Mucosa of descending colon (tissue), 3 donors: Measurements from ENCODE around the gene MAOA. TPM values are rescaled to one million over a fixed set of nuclear protein-coding genes. Genes with fewer than 3 reads are reported as not detected.
A peak's percentile ranks its signal among the peaks of the same experiment; 100 is the strongest.
"Not testable (repeated sequence)": the region's sequence is repeated elsewhere in the genome, so short reads cannot be mapped to it uniquely, and the experiment has no call there.

Experiments
- ATAC-seq: fragments of 200-7000 bp; cut with Tn5 transposase; one replicate; pipeline ENCODE4 v1.9.1; 2020; ENCODE audit warnings: mild to moderate bottlenecking, moderate library complexity
- DNase-seq, 3 donors: peaks; one replicate each; pipeline ENCODE4 v3.0.0-alpha.2; 2020
- H3K36me3 ChIP-seq: fragments of 200-600 bp; one replicate; pipeline ENCODE4 v1.8.0; 2021; ENCODE audit warnings: low read depth, mild to moderate bottlenecking
- H3K4me1 ChIP-seq: fragments of 200-600 bp; one replicate; pipeline ENCODE4 v1.8.0; 2021; ENCODE audit warnings: low read depth, mild to moderate bottlenecking
- H3K4me3 ChIP-seq: fragments of 200-600 bp; one replicate; pipeline ENCODE4 v1.8.0; 2021; ENCODE audit warnings: mild to moderate bottlenecking
- H3K9me3 ChIP-seq: fragments of 200-600 bp; one replicate; pipeline ENCODE4 v1.8.0; 2021; ENCODE audit warnings: mild to moderate bottlenecking
- intact Hi-C, 2 donors: fragments of 100-400 bp; cut with DNase I in 1 of 2; cut with micrococcal nuclease in 1 of 2; formaldehyde crosslinking; loops; one replicate each; pipeline versions ENCODE4 v1.11.0 to v1.11.1; 2022; cut with DNase I, micrococcal nuclease
- total RNA-seq, 3 donors: library from RNA; stranded (reverse); fragmentation: NEBNext Ultra II Directional in 2 of 3; extraction: Animal tissue kit (Norgen Biotek cat#: 25700) in 2 of 3; gene quantifications; one replicate each; pipeline versions ENCODE4 v1.2.1 to v1.2.4, GENCODE V29; 2021 to 2023
- TF ChIP-seq, protein P1 (sequence below): fragments of 200-600 bp; IDR thresholded peaks from one replicate; pipeline ENCODE4 v1.8.0; 2022; ENCODE audit warnings: antibody characterized with exemption, mild to moderate bottlenecking
- donor health status: DM: no; HTN: no; CAD: no; lungs with moderate emphysema.
- donor health status: DM: no; HTN: no; CAD: no.
- donor health status: DM: no; HTN: yes; CAD: no.

MAOA gene
- total RNA-seq, 3 donors from 2014 or later = 270 to 401 (median 390) TPM

DNA sequence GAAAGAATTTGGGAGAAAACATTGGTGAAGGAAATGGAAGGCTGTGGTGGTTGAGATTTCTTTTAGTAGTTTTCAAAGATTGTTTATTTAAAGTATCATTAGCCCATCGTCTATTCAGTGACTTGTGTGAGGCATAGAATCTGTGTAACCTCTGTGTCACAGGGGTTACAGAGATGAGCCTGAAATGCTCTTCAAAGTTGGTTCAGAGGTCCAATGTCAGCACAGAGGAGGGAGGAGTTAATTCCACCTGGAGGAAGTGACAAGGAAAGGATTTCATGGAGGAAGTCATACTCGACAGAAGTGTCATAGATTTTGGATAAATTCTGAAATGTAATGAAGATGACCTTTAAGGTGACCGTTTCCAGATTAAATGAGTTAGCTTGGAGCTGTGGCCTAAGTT, 8.2 kb downstream of the MAOA start:
- intact Hi-C loops = no loop called here
- ATAC-seq = peak; percentile 54
- Histone ChIP-seq H3K4me3 (no peak overlapping the region), H3K4me1 (peaks cover 3% of the 10 kb centered on the region), H3K9me3 (no peaks in the 10 kb centered on the region), H3K36me3 (no peaks in the 10 kb centered on the region)
- no peak for DNase-seq
- TF ChIP-seq, protein P1, sequence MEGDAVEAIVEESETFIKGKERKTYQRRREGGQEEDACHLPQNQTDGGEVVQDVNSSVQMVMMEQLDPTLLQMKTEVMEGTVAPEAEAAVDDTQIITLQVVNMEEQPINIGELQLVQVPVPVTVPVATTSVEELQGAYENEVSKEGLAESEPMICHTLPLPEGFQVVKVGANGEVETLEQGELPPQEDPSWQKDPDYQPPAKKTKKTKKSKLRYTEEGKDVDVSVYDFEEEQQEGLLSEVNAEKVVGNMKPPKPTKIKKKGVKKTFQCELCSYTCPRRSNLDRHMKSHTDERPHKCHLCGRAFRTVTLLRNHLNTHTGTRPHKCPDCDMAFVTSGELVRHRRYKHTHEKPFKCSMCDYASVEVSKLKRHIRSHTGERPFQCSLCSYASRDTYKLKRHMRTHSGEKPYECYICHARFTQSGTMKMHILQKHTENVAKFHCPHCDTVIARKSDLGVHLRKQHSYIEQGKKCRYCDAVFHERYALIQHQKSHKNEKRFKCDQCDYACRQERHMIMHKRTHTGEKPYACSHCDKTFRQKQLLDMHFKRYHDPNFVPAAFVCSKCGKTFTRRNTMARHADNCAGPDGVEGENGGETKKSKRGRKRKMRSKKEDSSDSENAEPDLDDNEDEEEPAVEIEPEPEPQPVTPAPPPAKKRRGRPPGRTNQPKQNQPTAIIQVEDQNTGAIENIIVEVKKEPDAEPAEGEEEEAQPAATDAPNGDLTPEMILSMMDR = no peak

DNA sequence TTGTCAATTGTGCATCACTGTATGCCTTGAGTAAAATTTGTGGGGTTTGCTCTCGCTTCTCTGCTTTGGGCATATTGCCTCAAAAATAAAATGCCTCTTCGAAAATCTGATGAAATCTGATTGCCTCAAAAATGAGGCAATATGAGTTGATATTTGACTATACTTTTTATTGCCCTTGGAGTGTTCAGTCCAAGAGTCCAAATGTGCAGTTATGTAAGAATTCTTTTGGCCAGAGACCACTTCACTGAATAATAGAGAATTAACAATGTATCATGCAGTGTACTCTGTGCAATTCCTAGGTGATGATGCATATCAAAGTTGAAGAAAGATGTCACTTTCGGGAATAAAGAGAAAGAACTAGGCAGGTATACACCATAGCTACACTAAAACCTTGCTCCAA, 8.6 kb downstream of the MAOA start:
- no peak for DNase-seq

GRCh38 chrX:43666311-43666912, 10.3 kb downstream of the MAOA start:
- Histone ChIP-seq H3K36me3 (no peaks in the 10 kb centered on the region), H3K4me1 (peaks cover 3% of the 10 kb centered on the region), H3K4me3 (no peak overlapping the region), H3K9me3 (no peaks in the 10 kb centered on the region)
- TF ChIP-seq, protein P1 = no peak
- ATAC-seq = no peak
- no peak for DNase-seq
- intact Hi-C loops = no loop called here

More for the DNA sequence above, 8.6 kb downstream of the MAOA start:
- intact Hi-C loops = no loop called here
- H3K4me1 ChIP-seq = peaks cover 3% of the 10 kb centered on the region
- H3K4me3 ChIP-seq = no peak overlapping the region
- H3K36me3 ChIP-seq = no peaks in the 10 kb centered on the region
- H3K9me3 ChIP-seq = no peaks in the 10 kb centered on the region
- TF ChIP-seq, protein P1 = no peak
- peak; percentile 70 for ATAC-seq

DNA sequence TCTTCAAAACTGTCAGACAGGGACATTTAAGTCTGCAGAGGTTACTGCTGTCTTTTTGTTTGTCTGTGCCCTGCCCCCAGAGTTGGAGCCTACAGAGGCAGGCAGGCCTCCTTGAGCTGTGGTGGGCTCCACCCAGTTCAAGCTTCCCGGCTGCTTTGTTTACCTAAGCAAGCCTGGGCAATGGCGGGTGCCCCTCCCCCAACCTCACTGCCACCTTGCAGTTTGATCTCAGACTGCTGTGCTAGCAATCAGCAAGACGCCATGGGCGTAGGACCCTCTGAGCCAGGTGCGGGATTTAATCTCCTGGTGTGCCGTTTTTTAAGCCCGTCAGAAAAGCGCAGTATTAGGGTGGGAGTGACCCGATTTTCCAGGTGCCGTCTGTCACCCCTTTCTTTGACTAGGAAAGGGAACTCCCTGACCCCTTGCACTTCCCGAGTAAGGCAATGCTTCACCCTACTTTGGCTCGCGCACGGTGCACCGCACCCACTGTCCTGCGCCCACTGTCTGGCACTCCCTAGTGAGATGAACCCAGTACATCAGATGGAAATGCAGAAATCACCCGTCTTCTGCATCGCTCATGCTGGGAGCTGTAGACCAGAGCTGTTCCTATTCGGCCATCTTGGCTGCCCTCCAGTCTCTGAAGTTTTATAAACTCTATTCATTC, 20.0 kb downstream of the MAOA start:
- H3K9me3 ChIP-seq, H3K36me3 ChIP-seq, intact Hi-C loops, H3K4me3 ChIP-seq: not testable (repeated sequence)
- DNase-seq (peak; percentile 66 to 69 (median 66)), ATAC-seq (peak; percentile 39)
- peaks cover 12% of the 10 kb centered on the region for H3K4me1 ChIP-seq

DNA sequence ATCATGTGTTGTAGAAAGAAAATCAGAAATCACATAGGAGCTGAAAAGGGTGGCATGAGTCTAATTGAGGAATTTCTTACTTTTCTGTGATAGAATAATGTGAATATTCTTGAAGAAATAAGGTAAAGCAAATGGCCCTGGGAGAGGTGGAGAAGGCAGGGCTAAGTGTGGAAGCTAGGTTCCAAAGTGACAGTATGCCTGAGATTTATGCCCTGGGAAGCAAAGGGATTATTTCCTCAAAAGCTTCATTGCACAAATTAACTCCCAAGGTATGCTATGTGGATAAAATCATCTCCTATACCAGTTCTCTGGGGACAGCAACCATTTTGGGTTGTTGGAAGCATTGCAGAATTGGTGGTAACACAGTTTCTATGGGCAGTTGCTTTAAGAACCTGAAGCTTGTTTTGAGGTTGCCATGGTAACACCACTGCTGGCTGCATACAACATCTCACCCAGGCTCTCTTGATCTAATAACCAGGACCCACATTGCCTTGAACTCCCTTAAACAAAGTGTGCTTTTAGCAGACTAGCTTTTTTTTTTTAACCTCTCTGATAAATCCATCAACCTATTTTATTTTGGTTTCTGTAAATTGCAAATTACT, 21.0 kb downstream of the MAOA start:
- ATAC-seq (peak; percentile 79), DNase-seq (no peak)
- Histone ChIP-seq H3K4me3 (no peak overlapping the region), H3K9me3 (no peaks in the 10 kb centered on the region), H3K36me3 (no peaks in the 10 kb centered on the region), H3K4me1 (peaks cover 12% of the 10 kb centered on the region)
- intact Hi-C loops = no loop called here
- TF ChIP-seq, protein P1 = no peak

- H3K9me3 ChIP-seq = no peaks in the 10 kb centered on the region
- TF ChIP-seq, protein P1 = no peak
- peaks cover 12% of the 10 kb centered on the region for H3K4me1 ChIP-seq
- no peaks in the 10 kb centered on the region for H3K36me3 ChIP-seq
- H3K4me3 ChIP-seq = no peak overlapping the region
- intact Hi-C loops = no loop called here
- DNase-seq (peak in 1 of 3 donors; percentile 53), ATAC-seq (peak; percentile 93)
Measured at GRCh38 chrX:43677993-43678392, 21.9 kb downstream of the MAOA start.
